Hypothalamus (tissue), 51 donors: ENCODE results near the gene ELFN2.
A peak's percentile ranks its signal among the peaks of the same experiment; 100 is the strongest.

Experiments
- DNase-seq, 51 donors: peaks; one replicate each; lab custom pipeline; 2025; lab: John Stamatoyannopoulos, UW

ELFN2 gene

DNA sequence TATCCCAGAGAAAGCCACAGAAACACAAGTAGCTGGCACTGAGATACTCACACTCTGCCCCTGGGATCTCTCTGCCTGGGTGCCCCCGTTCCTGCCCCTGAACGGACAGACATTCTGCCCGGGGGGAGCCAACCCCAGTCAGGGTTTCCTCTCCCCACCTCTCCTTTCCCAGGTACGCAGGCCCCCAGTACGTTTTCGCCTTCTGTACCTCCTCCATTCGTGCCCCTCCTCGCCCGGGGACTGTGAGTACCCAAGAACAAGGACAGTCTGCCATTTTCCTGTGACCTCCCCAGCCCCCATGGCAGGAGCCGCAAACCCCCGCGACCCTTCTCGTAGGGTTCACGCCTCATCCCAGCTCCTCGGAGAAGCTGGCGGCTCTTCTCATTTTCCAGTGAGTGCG lies 29.1 kb upstream of the ELFN2 start:
- DNase-seq = no peak

- DNase-seq = no peak
These were observed 28.6 kb upstream of the ELFN2 start for GRCh38 chr22:37455896-37456295.

- DNase-seq = peak in 2 of 51 donors; percentile 10 to 16
These were observed 27.8 kb upstream of the ELFN2 start for GRCh38 chr22:37454857-37455686.

- DNase-seq = no peak
These were observed 26.4 kb upstream of the ELFN2 start for GRCh38 chr22:37453696-37454095.

DNA sequence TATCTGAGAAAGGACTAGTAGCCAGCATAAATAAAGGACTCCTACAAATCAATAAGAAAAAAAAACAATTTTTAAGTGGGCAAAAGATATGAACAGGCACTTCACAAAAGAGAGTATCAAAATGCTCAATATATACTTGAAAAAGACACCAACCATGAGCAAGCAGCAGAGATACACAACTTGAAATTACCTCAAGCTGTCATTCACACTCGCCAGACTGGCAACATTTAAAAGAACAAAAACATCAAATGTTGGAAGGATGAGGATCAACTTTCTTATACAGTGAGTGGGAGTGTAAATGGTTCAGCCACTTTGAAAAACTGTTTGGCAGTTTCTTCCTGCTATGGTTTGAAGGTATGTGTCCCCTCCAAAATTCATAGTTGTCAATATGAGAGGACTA lies 23.9 kb upstream of the ELFN2 start:
- DNase-seq = no peak

DNA sequence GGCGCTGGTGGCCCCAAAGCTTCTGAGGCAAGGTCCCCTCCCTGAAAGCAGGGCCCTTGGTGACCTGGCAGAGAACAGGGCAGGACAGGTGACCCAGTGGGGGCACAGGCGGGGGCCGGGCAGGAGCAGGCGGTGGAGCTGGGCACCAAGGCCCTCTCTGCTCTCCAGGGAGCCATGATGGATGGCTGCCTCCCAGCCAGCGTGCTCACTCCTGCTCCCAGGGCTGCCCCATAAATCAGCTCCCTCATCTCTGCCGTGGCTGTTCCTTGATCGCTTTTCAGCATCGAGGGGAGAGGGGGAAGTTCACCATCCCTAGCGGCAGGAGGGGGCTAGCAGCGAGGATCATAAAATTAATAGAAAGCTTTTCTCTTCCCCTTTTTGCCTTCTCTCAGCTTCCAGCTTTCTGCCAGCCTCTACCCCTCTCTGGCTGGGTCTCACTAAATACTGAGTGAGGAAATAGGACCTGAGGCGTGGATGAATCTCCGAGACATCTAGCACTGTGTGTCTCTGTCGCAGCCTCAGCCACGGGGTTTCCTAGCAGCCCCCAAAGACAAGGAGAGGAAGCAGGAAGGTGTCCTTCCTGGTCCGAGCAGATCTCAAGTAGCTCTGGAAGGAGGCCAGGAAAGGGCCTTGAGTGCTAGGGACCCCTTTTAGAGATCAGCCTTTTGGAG lies 22.2 kb upstream of the ELFN2 start:
- DNase-seq = no peak

DNA sequence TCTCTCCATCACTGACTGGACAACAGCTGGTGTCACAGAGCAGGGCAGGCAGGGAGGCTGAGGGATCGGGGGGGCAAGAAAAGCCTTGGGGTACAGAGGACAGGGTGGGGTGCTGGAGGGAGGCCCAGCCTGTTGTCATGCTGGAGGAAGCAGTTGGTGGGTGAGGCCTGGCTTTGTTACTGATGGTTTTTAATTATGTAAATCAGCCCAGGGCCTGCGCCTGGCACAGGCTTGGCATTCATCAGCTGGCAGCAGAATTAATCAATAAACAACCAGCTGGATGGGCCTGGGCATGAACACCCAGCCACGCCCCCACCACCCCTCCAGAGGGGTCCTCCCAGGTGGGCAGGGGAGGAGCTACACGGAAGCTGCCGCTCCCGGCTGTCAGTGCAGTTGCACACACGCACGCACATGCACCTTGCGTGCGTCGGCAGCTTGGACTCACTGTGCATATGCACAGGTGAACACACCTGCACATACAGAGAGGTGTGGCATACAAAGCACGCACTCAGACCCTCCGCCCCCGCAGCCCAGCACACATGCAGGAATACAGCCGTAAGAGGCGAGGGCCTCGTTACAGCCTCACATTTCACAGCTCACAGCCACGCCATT lies 21.3 kb upstream of the ELFN2 start:
- DNase-seq = peak in 1 of 51 donors; percentile 12

- DNase-seq = no peak
These were observed 18.2 kb upstream of the ELFN2 start for GRCh38 chr22:37445501-37445900.

- no peak for DNase-seq
These were observed 16.7 kb upstream of the ELFN2 start for GRCh38 chr22:37443977-37444376.

DNA sequence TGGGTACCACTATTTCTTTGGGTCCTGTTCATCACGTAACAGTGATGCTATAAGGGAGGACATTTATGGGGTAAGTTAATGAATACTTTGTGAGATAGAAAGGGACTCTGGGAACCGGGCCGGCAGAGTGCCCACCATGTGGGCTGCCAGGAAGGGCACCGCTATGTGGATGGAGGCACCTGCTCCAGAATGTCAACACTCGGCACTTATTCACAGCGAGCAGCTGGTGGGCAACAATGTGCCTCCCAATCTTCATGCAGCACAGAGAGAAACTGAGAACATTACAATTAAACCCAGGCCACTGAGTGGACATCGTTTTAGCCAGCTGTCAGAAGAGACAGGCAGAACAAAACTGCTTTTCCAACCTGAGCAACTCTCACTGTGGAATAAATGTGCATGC lies 15.8 kb upstream of the ELFN2 start:
- DNase-seq = no peak

GRCh38 chr22:37442537-37442936 lies 15.3 kb upstream of the ELFN2 start:
- no peak for DNase-seq

GRCh38 chr22:37442135-37442534 lies 14.9 kb upstream of the ELFN2 start:
- DNase-seq = no peak

DNA sequence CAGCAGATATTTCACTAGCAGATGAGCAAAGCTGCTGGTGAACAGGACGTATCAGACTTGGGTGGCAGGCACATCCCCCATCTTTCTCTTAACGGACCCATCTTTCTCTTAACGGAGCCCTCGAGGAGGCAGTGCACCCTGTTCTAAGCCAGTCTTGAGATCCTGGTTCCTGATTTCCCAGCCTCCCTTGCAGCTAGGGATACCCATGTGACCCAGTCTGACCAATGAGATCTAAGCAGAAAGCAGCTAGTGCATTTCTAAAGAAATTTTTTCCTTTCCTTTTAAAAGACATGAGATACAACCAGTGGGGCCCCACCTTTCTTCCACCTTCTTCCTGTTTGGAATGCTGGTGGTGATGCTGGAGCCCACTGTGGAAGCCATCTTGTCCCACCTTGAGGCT lies 13.6 kb upstream of the ELFN2 start:
- DNase-seq = no peak

- no peak for DNase-seq
These were observed 12.1 kb upstream of the ELFN2 start for GRCh38 chr22:37439347-37439746.

- no peak for DNase-seq
These were observed 8.8 kb upstream of the ELFN2 start for GRCh38 chr22:37435970-37436603.

GRCh38 chr22:37433786-37434185 lies 6.5 kb upstream of the ELFN2 start:
- no peak for DNase-seq

DNA sequence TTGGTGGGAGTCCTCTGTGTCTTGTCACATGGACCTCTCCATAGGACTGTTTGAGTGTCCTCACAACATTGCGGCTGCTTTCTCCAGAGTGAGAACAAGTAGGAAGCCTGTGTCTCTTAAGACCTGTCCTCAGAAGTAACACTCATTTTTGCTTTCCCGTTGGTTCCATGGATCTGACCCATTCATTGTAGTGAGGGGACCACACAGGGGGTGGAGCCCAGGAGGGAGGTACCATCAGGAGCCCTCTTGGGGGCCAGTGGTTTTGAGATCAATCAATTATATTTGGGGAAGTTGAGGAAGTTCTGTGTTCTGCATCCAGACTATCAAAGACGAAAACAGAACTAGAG lies 5.4 kb upstream of the ELFN2 start:
- no peak for DNase-seq

- no peak for DNase-seq
These were observed 4.8 kb upstream of the ELFN2 start for GRCh38 chr22:37431801-37432707.

DNA sequence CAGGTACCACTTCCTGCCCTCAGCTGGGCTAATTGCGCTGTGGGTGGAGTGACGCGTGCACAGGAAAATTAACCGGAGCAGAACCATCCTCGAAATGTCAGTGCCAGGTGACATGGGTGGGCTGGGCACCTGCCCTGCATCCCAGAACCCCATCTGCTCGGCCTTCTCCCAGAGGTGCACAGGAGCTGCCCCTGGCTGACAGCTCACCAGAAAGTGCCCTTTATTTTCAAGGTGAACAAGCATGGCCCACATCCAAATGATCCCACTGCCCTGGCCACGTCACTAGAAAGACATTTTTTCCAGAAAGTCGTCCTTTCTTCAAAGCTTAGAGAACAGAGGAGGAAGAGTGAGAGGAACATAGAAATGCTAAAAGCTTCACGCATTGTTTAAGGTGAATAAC lies 4.1 kb upstream of the ELFN2 start:
- no peak for DNase-seq

- DNase-seq = no peak
These were observed 3.7 kb upstream of the ELFN2 start for GRCh38 chr22:37430941-37431340.
